T-helper 1 cell treated with Interleukin-12 subunit alpha and Interleukin-12 subunit beta and Interleukin-4 antibody, amounts not matched to agents 30 μg/mL and 1 μg/mL, for 36 hours (primary cell): Measurements from ENCODE around the gene A2ML1.
A peak's percentile ranks its signal among the peaks of the same experiment; 100 is the strongest.
"Not testable (repeated sequence)": the region's sequence is repeated elsewhere in the genome, so short reads cannot be mapped to it uniquely, and the experiment has no call there.

ENCODE experiments used
- H3K27ac Mint-ChIP-seq: one replicate; pipeline ENCODE4 v1.8.0; 2021; ENCODE audit warnings: mild to moderate bottlenecking, mixed read lengths
- H3K27me3 Mint-ChIP-seq: one replicate; pipeline ENCODE4 v1.8.0; 2021; ENCODE audit warnings: low read depth, mixed read lengths
- H3K36me3 Mint-ChIP-seq: one replicate; pipeline ENCODE4 v1.8.0; 2021; ENCODE audit warnings: low read depth, mixed read lengths
- H3K4me1 Mint-ChIP-seq: one replicate; pipeline ENCODE4 v1.8.0; 2021; ENCODE audit warnings: low read depth, mixed read lengths
- H3K4me3 Mint-ChIP-seq: one replicate; pipeline ENCODE4 v1.8.0; 2021; ENCODE audit warnings: mild to moderate bottlenecking, moderate library complexity, mixed read lengths
- H3K9me3 Mint-ChIP-seq: one replicate; pipeline ENCODE4 v1.8.0; 2021; ENCODE audit warnings: mixed read lengths

Gene A2ML1

DNA sequence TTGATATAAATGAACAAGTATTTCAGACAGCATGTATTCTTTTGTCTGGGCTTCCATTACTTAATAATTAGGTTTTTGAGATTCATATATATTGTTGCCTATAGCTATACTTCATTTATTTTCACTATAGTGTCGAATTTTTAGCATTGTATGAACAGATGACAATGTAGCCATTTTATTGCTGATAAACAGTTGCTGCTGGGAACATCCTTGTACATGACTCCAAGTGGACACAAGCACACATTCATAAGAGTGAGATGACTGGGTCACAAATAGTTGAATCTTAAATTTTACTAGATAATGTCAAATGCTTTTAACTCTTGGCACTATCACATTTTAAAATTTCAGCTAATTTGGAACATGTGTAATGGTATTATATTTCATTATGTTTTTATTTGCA, 72.6 kb downstream of the A2ML1 start:
- Mint-ChIP-seq H3K4me3 (no peak overlapping the region), H3K4me1 (peaks cover 5% of the 10 kb centered on the region), H3K27ac (no peak overlapping the region), H3K27me3 (peaks cover 12% of the 10 kb centered on the region), H3K36me3 (no peaks in the 10 kb centered on the region), H3K9me3 (no peaks in the 10 kb centered on the region)

DNA sequence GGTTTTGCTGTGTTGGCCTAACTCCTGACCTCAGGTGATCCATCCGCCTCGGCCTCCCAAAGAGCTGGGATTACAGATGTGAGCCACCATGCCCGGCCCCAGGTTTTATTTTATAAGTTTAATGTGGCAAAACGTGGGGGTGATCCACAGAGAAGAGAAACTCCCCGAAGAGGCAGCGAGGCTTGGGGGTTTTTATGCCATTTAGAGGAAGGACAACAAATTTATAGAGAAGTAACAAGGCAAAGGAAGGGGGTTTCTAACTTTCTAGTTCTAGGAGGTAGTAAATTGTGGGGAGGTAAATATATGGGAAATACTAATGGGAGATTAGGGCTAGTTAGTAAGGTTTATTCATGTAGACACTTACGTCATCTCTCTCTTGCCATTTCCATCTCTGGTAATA, 74.7 kb downstream of the A2ML1 start:
- peaks cover 7% of the 10 kb centered on the region for H3K27me3 Mint-ChIP-seq
- H3K4me1 Mint-ChIP-seq = no peaks in the 10 kb centered on the region
- no peak overlapping the region for H3K27ac Mint-ChIP-seq
- H3K9me3 Mint-ChIP-seq = no peaks in the 10 kb centered on the region
- H3K36me3 Mint-ChIP-seq = no peaks in the 10 kb centered on the region
- no peak overlapping the region for H3K4me3 Mint-ChIP-seq

DNA sequence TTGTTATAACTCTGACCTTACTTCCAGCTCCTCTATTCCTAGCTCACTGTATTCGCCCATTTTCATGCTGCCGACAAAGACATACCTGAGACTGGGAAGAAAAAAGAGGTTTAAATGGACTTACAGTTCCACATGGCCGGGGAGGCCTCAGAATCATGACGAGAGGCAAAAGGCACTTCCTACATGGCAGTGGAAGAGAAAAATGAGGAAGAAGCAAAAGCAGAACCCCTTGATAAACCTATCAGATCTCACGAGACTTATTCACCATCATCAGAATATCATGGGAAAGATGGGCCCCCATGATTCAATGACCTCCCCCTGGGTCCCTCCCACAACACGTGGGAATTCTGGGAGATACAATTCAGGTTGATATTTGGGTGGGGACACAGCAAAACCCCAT, 77.4 kb downstream of the A2ML1 start:
- peaks cover 7% of the 10 kb centered on the region for H3K27me3 Mint-ChIP-seq
- no peaks in the 10 kb centered on the region for H3K36me3 Mint-ChIP-seq
- H3K9me3 Mint-ChIP-seq = no peaks in the 10 kb centered on the region
- H3K27ac Mint-ChIP-seq = no peak overlapping the region
- no peak overlapping the region for H3K4me3 Mint-ChIP-seq
- H3K4me1 Mint-ChIP-seq = no peaks in the 10 kb centered on the region

DNA sequence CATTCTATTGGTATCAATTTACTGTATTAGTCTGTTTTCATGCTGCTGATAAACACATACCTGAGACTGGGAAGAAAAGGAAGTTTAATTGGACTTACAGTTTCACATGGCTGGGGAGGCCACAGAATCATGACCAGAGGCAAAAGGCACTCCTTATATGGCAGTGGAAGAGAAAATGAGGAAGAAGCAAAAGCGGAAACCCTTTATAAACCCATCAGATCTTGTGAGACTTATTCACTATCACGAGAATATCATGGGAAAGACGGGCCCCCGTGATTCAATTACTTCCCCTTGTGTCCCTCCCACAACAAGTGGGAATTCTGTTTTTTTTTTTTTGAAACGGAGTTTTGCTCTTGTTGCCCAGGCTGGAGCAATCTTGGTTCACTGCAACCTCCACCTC, 80.3 kb downstream of the A2ML1 start:
- H3K36me3 Mint-ChIP-seq, H3K4me1 Mint-ChIP-seq, H3K9me3 Mint-ChIP-seq, H3K4me3 Mint-ChIP-seq, H3K27ac Mint-ChIP-seq: not testable (repeated sequence)
- H3K27me3 Mint-ChIP-seq = peaks cover 13% of the 10 kb centered on the region

DNA sequence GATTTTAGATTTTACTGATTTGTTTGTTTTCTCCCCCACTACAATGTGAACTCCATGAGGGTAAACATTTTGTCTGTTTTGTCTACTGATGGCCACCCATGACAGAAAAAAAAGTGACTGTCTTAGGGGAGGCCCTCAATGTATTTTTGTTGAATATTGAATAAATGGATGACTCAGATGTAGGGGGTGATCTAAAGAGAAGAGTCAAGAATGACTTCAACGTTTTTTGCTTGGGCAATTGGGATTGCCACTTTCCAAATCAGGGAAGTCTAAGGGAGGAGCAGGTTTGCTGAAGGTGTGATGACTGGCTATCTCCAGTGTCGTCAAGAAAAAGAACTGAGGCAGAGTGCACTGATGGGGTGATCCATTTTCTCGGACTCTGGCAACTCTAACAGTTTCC, 81.2 kb downstream of the A2ML1 start:
- H3K27me3 Mint-ChIP-seq = peaks cover 13% of the 10 kb centered on the region
- H3K9me3 Mint-ChIP-seq = no peaks in the 10 kb centered on the region
- H3K4me1 Mint-ChIP-seq = no peaks in the 10 kb centered on the region
- no peak overlapping the region for H3K27ac Mint-ChIP-seq
- no peaks in the 10 kb centered on the region for H3K36me3 Mint-ChIP-seq
- no peak overlapping the region for H3K4me3 Mint-ChIP-seq

DNA sequence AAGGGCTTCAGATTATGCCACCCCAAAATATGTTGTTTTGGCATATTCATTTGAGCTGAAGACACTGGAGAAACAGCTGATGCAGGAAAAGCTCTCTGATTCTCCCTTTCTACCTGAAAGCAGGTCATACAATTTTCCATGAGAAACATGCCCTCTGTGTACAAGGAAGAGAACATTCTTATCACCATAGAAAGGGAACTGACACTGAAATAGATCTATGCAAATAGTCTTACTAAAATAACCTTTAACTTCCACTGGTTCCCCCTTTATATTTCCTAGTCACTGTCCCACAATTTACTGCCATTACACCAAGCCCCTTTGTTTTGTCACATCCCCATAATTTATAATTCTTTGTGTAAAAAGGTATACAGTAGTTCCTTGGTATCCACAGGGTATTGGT, 82.2 kb downstream of the A2ML1 start:
- H3K4me3 Mint-ChIP-seq = no peak overlapping the region

DNA sequence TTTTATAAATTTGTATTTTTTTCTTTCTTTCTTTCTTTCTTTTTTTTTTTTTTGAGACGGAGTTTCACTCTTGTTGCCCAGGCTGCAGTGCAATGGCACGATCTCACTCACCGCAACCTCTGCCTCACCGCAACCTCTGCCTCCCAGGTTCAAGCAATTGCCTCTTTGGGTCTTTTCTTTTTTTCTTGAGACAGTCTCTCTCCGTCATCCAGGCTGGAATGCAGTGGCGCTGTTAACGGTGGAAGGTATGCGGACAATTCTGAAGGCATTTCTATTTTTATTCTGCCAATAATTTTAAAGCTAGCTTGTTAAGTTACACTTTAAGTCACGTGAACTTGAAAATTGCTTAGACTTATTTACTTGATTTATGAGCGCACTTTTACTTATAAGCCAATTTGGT, 83.1 kb downstream of the A2ML1 start:
- Mint-ChIP-seq H3K27me3 (peaks cover 13% of the 10 kb centered on the region), H3K27ac (no peak overlapping the region), H3K4me1 (no peaks in the 10 kb centered on the region), H3K4me3 (no peak overlapping the region), H3K9me3 (no peaks in the 10 kb centered on the region), H3K36me3 (no peaks in the 10 kb centered on the region)

More for the DNA sequence above, 82.2 kb downstream of the A2ML1 start:
- H3K9me3 Mint-ChIP-seq = no peaks in the 10 kb centered on the region
- H3K27ac Mint-ChIP-seq = no peak overlapping the region
- no peaks in the 10 kb centered on the region for H3K4me1 Mint-ChIP-seq
- no peaks in the 10 kb centered on the region for H3K36me3 Mint-ChIP-seq
- H3K27me3 Mint-ChIP-seq = peaks cover 13% of the 10 kb centered on the region

DNA sequence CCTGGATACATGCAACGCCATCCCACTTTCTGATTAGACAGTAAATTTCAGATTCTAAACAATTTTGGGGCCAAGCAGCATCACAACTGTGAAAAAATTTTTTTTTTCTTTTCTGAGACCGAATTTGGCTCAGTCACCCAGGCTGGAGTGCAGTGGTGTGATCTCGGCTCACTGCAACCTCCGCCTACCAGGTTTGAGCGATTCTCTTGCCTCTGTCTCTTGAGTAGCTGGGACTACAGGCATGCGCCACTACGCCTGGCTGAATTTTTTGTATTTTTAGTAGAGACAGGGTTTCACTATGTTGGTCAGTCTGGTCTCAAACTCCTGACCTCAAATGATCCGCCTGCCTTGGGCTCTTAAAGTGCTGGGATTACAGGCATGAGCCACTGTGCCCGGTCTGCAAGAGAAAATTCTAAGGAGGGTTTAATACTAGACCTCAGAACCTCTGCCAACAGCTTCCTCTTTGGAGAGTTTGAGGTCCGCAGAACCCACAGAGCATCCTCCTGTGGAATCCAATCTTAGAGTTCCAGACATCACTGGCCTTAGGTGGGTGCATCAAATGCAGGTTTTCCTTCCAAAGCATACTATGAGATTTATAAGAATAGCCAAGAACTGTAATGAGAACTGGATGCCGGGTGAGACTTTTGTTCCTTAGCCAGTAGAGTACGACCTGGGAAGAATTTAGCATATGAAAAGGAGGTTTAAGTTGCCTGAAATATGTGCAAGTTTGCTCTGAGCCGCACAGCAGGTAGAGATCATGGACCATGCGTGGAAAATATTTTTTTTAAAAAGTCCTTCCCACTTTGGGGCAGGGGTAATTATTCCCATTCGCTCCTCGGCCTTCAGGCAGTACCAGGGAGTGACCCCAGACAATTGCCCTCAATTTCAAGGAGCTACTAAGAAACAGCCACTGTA, 84.1 kb downstream of the A2ML1 start:
- peaks cover 13% of the 10 kb centered on the region for H3K27me3 Mint-ChIP-seq
- H3K36me3 Mint-ChIP-seq = no peaks in the 10 kb centered on the region
- no peaks in the 10 kb centered on the region for H3K9me3 Mint-ChIP-seq
- no peaks in the 10 kb centered on the region for H3K4me1 Mint-ChIP-seq
- H3K4me3 Mint-ChIP-seq = no peak overlapping the region
- H3K27ac Mint-ChIP-seq = no peak overlapping the region

DNA sequence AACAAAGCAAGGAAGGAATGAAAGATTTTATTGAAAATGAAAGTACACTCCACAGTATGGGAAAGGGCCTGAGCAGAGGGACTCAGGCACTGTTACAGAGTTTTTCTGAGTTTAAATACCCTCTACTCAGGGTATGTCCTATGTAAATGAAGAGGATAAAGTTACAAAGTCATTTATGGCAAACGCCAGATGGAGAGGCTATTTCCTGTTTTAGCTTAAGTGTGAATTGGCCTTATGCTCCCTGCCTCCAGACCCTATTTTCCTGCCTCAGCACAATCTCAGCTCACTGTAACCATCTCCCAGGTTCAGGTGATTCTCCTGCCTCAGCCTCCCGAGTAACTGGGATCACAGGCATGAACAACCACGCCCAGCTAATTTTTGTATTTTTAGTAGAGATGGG, 85.1 kb downstream of the A2ML1 start:
- Mint-ChIP-seq H3K27me3 (peaks cover 19% of the 10 kb centered on the region), H3K9me3 (no peaks in the 10 kb centered on the region), H3K4me3 (no peak overlapping the region), H3K36me3 (no peaks in the 10 kb centered on the region), H3K4me1 (no peaks in the 10 kb centered on the region), H3K27ac (no peak overlapping the region)

DNA sequence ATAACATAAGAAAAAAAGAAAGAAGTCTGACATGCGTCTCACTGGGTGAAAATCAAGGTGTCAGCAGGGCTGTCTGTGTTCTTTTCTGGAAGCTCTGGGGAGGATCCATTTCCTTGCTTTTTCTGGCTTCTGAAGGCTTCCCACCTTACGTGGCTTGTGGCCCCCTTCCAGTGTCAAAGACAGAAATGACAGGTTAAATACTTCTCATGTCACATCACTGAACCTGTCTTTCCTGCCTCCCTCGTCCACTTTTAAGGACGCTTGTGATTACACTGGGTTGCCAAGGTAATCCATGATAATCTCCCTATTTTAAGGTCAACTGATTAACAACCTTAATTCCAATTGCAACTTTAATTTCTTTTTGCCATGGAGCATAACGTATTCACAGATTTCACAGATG, 87.3 kb downstream of the A2ML1 start:
- Mint-ChIP-seq H3K27ac (no peak overlapping the region), H3K4me3 (no peak overlapping the region), H3K9me3 (no peaks in the 10 kb centered on the region), H3K27me3 (peaks cover 26% of the 10 kb centered on the region), H3K4me1 (peaks cover 7% of the 10 kb centered on the region), H3K36me3 (no peaks in the 10 kb centered on the region)

DNA sequence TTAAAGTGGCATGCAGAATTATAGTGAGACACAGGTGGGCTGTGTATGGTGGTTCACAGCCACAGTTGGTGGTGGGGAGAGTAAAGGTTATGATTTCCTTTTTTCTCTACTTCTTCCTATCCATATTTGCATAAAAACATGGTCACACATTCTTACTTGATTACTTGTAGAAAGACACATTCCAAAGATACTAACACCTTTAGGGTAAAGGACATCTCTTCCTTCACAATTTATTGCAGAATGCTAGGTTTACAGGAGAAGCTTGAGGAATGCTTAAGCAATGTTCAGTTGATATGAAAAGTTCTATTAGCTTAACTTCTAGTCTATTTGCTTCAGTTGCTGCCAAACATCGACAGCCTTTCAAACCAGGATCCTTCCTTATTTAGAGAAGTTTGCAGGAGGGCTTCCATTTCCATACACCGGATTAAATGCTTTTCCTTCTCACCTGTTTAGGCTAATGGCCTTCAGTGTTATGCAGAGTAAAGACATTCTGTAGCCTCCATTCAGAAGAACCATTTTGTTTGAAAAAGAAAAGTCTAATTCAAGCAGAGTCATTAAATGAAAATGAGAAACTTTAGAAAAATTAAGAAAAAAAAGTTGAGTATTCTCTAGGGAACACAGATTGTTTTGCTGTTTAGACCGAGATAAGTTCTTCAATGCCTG, 89.3 kb downstream of the A2ML1 start:
- H3K4me3 Mint-ChIP-seq = no peak overlapping the region
- H3K36me3 Mint-ChIP-seq = no peaks in the 10 kb centered on the region
- H3K4me1 Mint-ChIP-seq = peaks cover 7% of the 10 kb centered on the region
- H3K9me3 Mint-ChIP-seq = no peaks in the 10 kb centered on the region
- peaks cover 21% of the 10 kb centered on the region for H3K27me3 Mint-ChIP-seq
- H3K27ac Mint-ChIP-seq = no peak overlapping the region

DNA sequence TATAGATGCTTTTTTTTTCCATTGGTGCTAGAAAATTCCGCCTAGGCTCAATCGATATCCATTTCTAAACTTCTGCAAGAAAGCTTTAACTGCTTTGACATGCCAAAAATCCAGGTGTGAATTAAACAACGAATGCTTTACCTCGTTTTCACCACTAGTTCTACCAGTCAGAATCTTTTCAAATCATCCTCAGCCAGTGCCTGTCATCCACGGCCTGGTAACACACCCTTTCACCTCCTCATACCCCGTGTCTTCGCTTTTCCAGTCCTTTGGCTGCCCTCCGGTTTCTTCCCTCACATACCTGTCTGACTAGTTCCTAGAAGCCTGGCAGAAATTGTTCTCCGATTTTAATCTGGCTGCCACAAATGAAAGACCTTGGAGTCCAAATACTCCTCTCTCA, 90.5 kb downstream of the A2ML1 start:
- peaks cover 7% of the 10 kb centered on the region for H3K4me1 Mint-ChIP-seq
- no peak overlapping the region for H3K27ac Mint-ChIP-seq
- no peaks in the 10 kb centered on the region for H3K36me3 Mint-ChIP-seq
- H3K9me3 Mint-ChIP-seq = no peaks in the 10 kb centered on the region
- peak overlapping the region; percentile 2 for H3K4me3 Mint-ChIP-seq
- peaks cover 21% of the 10 kb centered on the region for H3K27me3 Mint-ChIP-seq

DNA sequence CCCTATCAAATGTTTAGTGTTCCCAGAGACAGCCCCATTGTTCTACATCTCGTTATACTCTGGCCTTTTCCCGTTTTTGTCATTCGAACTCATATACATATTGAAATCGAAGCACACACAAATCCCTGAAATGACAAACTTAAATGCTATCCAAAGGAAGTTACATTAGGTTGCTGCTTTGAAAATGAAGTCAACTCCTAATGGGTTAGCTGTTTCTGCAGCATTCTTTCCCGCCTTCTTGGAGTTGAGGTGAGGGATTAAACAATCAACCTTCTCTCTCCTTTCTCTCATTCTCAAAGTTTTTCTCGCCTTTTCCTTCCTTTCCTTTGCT, 91.2 kb downstream of the A2ML1 start:
- Mint-ChIP-seq H3K27ac (peak overlapping the region; percentile 77), H3K4me1 (peaks cover 7% of the 10 kb centered on the region), H3K9me3 (no peaks in the 10 kb centered on the region), H3K36me3 (no peaks in the 10 kb centered on the region), H3K4me3 (peak overlapping the region; percentile 85), H3K27me3 (peaks cover 21% of the 10 kb centered on the region)

DNA sequence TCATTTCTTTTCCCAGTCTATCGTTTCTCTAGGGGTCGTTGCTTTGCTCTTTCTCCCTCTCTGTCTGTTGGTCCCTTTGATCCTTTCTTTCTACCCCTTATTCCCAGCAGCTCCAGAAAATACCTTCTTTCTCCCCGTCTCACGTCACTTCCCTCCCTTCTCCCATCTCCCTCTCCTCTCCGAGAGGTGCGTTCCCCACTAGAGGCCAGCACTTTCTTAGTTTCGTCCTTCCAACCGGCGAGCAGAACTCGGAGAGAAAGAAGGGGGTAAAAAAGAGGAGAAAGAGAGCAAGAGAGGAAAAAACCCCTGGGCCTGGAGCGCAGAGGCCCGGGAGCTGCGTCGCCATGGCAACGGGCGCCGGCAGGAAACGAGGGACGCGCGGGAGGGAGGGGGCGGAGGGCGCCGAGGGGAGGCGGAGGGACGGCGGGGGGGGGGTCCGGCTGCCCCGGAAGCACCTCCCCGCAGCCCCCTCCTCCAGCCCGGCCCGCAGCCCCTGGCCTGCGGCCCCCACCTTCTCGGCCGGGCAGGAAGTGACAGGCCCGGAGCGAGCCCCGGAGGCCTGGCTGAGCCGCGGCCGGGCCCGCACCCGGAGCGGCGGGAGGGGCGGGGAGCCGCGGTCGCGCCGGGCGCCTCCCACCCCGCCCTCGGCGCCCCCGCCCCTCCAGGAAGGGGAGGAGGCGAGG, 91.8 kb downstream of the A2ML1 start, which contains the start of gene PHC1:
PHC1 (plus strand) TSS at position 477 of the 683 bp plus-strand sequence. CDS start 3,169 bp downstream, outside the sequence.
- H3K27me3 Mint-ChIP-seq = peaks cover 21% of the 10 kb centered on the region
- H3K9me3 Mint-ChIP-seq, H3K4me1 Mint-ChIP-seq, H3K36me3 Mint-ChIP-seq: not testable (repeated sequence)
- peak within 1 kb of the TSS; percentile 85 for H3K4me3 Mint-ChIP-seq
- peak within 1 kb of the TSS; percentile 77 for H3K27ac Mint-ChIP-seq
